AG04449 (cell line): ENCODE measurements around the gene RPL27A.

Experiments used
- CTCF ChIA-PET: fragments of 350-600 bp; formaldehyde crosslinking; extraction: SDS; loops from one replicate; lab custom pipeline; 2021; ENCODE audit warnings: antibody characterized with exemption; lab: Yijun Ruan, JAX
- POLR2A ChIA-PET: fragments of 400-600, 350-600 bp; formaldehyde crosslinking; extraction: SDS; loops from one replicate; lab custom pipeline; 2020; ENCODE audit warnings: antibody characterized with exemption, inconsistent platforms; lab: Yijun Ruan, JAX
- DNase-seq: peaks from one replicate; pipeline ENCODE4 v3.0.0-alpha.2; 2010; ENCODE audit warnings: low read depth, low spot score
- H3K4me3 ChIP-seq: 2 replicates; pipeline ENCODE4 v1.5.1; 2011; ENCODE audit warnings: low read depth, mild to moderate bottlenecking, control low read depth, low read length
- CTCF ChIP-seq: IDR thresholded peaks from one replicate; pipeline ENCODE4 v1.5.1; 2011; ENCODE audit warnings: mild to moderate bottlenecking, moderate library complexity, low read length, control low read depth, inconsistent platforms; ENCODE audit not compliant: insufficient read depth; ENCODE audit errors: missing control alignments

Gene RPL27A

GRCh38 chr11:8692417-8692816 lies 9.8 kb downstream of the RPL27A start:
- TF ChIP-seq CTCF = no peak
- no peak overlapping the region for H3K4me3 ChIP-seq
- DNase-seq = no peak
- POLR2A ChIA-PET = no interaction called here
- CTCF ChIA-PET = no interaction called here

GRCh38 chr11:8693010-8693551 lies 10.5 kb downstream of the RPL27A start:
- DNase-seq = no peak
- ChIA-PET POLR2A (no interaction called here), CTCF (interaction anchor here (1.0 kb wide), 1 partner anchor 266 kb away, joined by 3 read pairs; no protein-coding TSS in a partner anchor)
- no peak for TF ChIP-seq CTCF
- no peak overlapping the region for H3K4me3 ChIP-seq

DNA sequence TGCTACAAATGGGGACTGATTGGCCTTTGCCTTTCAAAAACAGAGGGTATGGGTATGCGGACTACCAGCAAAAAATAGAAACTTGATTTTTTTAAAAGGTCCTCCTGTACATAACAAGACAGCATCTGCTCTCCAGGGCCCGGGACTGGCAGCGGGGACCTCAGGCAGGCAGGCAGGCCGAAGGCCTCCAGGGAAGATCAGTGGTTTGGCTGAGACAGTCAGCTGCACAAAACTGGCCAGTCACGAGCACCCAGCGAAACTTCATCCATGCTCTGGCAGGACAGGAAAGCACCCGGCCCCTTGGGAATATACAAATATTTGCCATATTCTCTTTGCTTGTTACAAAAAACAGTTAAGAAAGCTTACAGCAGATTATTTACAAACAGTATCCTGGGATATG lies 11.0 kb downstream of the RPL27A start:
- H3K4me3 ChIP-seq = no peak overlapping the region
- ChIA-PET POLR2A (no interaction called here), CTCF (interaction anchor here (0.8 to 1.0 kb wide), 2 partner anchors 123 to 266 kb away, joined by 3 read pairs; no protein-coding TSS in a partner anchor)
- no peak for TF ChIP-seq CTCF
- DNase-seq = no peak

DNA sequence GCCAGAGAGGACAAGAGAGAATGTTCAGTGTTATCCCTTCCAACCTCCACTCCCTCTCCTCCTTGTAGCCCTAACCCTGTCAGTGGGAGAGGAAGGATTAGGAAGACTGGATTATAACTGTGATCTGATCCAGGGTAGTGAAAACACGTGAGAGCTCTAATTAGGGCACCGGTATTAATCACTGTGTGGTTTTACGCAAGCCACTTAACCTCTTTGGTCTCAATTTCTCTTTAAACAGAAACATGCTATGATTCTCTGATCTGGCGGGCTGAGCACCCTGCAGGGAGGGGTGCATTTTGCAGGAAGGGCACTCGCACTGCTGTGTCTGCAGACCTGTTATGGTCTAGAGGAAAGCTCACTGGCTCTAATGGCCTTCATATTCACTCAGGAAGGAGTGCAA lies 11.5 kb downstream of the RPL27A start:
- no peak for TF ChIP-seq CTCF
- no peak overlapping the region for H3K4me3 ChIP-seq
- no peak for DNase-seq
- ChIA-PET CTCF (interaction anchor here (0.8 to 1.0 kb wide), 2 partner anchors 119 to 122 kb away, joined by 3 read pairs; no protein-coding TSS in a partner anchor), POLR2A (no interaction called here)

- ChIA-PET POLR2A (no interaction called here), CTCF (no interaction called here)
- no peak overlapping the region for H3K4me3 ChIP-seq
- TF ChIP-seq CTCF = no peak
- no peak for DNase-seq
Observed at GRCh38 chr11:8697054-8697453, 14.5 kb downstream of the RPL27A start.

GRCh38 chr11:8698379-8698851 lies 15.8 kb downstream of the RPL27A start:
- CTCF ChIA-PET = interaction anchor here (0.6 to 1.6 kb wide), 3 partner anchors 10 to 164 kb away, joined by 3 to 6 read pairs (median 5); no protein-coding TSS in a partner anchor
- POLR2A ChIA-PET = interaction anchor here (1.1 to 2.7 kb wide), 2 partner anchors 9 to 11 kb away, joined by 4 to 21 read pairs; no protein-coding TSS in a partner anchor
- H3K4me3 ChIP-seq = no peak overlapping the region
- no peak for TF ChIP-seq CTCF
- no peak for DNase-seq
